Measurements from ENCODE around the gene POTEH.
"Not testable (repeated sequence)": the region's sequence is repeated elsewhere in the genome, so short reads cannot be mapped to it uniquely, and the experiment has no call there.

Gene POTEH

DNA sequence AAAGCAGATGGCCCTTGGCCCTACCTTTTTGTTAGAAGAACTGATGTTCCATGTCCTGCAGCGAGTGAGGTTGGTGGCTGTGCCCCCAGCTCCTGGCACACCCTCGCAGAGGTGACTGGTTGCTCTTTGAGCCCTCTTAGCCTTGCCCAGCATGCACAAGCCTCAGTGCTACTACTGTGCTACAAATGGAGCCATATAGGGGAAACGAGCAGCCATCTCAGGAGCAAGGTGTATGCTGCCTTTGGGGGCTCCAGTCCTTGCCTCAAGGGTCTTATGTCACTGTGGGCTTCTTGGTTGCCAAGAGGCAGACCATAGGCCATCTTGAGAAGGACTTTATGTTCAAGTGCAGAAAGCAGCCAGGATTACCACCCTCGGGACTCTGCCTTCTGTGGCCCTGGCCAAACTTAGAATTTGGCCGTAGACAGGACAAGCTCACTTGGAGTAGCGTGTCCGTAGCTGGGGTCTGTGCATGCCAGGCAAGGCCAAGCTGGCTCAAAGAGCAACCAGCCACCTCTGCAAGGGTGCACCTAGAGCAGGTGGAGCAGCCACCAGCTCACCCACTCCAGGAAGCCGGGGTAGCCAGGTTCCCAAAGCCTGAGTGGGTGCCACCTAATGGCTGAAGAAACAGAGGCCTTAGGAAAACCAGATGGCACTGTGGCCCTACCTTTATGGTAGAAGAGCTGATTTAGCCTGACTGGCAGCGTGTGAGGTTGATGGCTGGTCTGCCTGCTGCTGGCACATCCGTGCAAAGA is 48.5 kb downstream of the POTEH start:
- DNase-seq: not testable (repeated sequence)

DNA sequence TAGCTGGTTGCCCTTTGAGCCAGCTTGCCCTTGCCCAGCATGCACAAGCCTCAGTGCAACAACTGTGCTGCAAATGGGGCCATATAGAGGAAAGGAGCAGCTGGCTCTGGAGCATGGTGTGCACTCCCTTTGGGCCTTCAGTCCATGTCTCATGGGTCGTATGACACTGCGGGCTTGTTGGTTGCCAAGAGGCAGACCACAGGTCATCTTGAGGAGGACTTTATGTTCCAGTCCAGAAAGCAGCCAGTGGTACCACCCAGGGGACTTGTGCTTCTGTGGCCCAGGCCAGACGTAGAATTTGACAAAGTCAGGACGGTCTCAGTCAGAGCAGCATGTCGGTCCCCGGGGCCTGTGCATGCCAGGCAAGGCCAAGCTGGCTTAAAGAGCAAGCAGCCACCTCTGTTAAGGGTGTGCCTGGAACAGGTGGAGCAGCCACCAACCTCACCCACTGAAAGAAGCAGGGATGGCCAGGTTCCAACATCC is 49.1 kb downstream of the POTEH start:
- not testable (repeated sequence) for DNase-seq

DNA sequence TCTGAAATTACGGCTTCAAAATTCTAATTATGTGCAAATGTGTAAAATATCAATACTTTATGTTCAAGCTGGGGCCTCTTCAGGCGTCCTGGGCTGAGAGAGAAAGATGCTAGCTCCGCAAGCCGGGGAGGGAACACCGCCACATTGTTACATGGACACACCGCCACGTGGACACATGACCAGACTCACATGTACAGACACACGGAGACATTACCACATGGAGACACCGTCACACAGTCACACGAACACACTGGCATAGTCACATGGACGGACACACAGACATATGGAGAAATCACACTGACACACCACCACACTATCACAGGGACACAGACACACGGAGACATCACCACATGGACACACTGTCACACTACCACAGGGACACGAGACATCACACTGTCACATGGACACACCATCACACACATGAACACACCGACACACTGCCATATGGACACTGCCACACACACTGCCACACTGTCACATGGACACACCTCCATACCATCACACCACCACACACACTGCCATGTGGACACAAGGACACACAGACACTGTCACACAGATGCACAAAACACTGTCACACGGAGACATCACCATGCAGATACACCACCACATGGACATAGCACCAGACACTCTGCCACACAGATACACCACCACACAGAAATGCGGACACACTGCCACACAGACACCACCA is 58.0 kb downstream of the POTEH start:
- not testable (repeated sequence) for DNase-seq

DNA sequence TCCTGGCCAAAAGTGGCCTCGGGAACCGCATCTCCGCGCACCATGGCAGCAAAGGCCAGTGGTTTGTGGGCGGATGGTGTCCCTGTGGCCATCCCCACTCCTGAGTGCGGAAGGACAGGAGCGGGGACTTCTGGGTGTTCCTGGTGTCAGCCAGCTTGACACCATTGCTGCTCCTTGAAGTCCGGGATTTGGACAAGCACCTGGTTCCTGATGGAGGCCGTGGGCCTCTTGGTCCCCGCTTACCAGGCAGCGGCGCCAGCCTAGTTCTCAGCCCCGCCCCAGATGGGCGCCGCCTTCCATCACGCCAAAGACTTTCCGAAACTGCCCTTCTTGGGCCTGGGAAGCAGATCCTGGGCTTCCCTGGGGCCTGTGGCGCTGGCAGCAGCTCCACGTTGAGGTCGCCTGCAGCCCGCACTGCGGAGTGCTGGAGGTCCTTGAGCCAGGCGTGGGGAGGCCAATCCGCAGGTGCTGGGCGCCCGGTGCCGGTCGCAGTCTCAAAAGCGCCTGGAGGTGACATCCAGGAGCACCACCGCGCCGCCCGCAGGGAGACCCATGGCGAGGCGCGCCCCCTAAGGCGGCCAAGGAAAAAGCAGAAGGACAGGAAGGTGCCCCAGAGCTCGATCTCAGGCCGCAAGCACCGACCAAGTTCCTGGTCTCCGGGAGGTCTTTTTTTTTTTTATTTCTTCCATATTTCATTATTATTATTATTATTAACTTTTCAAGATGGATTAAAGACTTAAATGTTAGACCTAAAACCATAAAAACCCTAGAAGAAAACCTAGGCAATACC is 59.5 kb downstream of the POTEH start:
- DNase-seq: not testable (repeated sequence)

DNA sequence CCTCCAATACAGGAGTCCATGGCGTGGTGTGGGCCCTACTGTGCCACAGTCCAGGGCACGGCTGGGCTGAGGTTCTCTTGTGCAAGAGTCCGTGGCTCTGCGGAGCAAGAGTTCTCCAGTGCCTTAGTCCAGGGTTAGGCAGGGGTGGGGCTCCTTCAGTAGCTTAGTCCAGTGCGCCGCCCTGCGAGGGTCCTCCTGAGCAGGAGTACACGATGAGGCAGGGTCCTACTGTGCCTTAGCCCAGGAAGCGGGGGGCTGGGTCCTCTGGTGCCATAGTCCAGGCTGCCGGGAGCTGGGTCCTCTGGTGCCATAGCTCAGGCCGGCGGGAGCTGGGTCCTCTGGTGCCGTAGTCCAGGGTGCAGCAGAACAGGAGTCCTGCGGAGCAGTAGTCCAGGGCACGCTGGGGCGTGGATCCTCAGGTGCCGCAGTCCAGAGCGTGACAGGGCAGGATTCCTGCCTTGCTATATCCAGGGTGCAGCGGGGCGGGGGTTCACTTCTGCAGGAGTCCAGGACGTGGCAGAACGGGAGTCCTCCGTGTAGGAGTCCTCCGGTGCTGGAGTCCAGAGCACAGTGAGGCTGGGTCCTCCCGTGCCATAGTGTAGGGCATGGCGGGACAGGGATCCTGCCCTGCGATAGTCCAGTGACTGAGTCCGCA is 69.7 kb downstream of the POTEH start:
- not testable (repeated sequence) for DNase-seq

DNA sequence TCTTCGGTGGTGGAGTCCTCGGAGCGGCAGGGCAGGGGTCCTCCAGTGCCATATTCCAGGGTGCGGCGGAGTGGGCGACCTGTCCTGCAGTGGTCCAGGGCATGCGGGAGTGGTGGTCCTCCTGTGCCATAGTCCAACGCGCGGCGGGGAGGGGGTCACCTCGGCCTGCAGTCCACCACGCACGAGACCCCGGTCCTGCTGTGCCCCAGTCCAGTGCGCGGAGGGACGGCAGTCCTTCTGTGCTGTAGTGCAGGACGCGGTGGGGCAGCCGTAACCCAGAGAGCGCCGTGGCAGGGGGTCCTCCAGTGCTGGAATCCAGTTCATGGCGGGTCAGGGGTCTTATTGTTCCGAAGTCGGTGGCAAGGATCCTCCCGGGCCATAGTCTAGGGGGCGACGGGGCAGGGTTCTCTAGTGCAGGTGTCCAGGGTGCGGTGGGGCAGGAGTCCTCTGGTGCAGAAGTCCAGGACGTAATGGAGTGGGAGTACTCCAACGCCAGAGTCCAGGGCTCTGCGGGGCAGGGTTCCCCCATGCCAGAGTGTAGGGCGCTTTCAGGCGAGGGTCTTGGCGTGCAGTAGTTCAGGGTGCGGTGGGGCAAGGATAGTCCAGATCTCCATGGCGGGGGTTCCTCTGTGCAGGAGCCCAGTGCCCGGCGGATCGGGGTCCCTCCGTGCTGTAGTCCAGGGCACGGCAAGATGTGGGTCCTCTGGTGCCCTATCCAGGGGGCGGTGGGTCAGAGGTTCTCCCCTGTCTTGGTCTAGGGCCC is 70.7 kb downstream of the POTEH start:
- not testable (repeated sequence) for DNase-seq

DNA sequence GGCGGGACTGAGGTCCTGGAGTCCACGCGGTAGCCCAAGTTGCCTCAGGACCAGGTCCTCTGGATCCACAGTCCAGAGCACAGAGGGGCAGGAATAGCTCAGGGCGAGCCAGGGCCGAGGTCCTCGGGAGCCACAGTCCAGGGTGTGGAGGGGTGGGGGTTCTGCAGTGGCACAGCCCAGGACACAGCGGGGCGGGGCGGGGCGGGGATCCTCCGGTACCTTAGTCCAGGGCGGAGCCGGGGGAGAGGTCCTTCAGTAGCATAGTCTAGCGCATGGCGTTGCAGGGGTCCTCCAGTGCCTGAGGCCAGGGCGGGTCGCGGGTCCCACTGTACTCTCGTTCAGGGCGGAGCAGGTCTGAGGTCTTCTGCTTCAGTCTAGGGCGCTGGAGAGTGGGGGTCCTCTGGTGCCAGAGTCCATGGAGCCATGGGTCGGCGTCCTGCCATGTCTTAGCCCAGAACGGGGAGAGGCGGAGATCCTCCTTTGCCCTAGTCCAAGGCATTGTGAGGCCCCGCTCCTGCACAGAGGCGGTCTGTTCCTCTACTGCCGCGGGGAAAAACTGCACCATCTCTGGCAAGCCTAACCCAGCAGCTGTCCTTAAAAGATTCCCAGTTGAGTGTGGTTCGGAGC is 71.4 kb downstream of the POTEH start:
- not testable (repeated sequence) for DNase-seq

DNA sequence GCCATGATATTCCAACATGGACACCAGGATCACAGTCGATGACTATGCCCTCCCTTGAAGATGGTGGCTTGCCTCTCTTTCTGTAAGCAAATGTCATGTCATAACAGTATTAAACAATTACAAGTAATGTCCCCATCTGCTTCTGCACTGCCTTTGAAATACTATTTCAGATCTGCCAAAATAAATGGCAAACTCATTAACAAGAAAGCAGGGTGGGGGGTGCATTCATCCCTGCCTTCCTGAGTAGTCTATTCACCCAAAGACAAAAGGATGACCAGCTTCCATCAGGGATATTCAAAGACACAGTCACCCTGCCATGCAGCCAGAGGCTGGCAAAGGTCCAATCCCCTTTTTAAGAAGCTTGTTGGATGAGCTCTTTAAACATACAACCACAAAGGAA is 73.7 kb downstream of the POTEH start:
- DNase-seq: not testable (repeated sequence)

Measured in CD4-positive, alpha-beta T cell treated with Interleukin-4 for 1 hour (primary cell).